ENCODE data around the gene FER1L5. TPM values are rescaled to one million over a fixed set of nuclear protein-coding genes. Genes with fewer than 3 reads are reported as not detected.

FER1L5 gene
- total RNA-seq, 2 experiments from 2014 or later: not detected

DNA sequence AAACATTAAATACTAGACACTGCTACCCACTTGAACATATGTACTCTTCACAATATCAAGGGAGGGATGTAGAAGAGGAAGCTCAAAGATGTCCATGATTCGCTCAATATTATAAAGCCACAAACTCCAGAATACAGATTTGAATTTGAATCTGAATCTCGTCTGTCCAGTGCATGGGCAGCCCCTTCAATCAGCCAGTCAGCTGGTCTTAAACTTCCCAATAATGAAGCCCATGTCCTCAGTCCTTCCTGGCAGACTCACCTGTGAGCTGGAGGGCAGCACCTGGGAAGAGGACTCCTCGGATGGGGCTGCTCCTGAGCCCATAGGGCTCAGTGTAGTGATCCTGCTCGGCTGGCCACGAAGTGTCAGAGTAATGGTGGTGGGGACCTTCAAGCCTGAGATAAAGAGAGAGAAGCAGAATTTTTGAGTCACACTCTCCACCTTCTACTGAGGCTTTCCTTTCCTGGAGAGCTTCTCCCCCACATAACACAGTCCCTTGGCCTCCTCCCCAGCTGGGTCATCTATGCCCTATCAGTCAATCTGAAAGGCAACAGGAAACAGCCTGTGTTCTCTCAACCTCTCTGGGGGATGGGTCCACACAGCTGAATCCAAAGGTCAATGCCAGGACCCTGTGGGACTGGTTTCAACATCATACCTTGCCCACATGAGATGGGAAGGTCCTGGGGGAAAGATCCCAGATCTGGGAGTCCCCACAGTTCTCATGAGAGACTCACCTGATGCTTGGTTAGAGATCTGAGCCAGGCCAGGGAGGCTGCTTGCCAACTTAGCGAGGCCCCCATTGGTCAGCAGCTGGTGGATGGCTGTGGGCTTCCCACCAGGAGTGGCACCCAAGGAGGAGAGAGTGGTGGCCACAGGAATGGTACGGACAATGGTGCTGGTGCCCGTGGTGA is 40.9 kb upstream of the FER1L5 start:
- Mint-ChIP-seq H3K27ac (peak overlapping the region; percentile 82), H3K4me1 (ENCODE audit: low read depth) (peaks cover 23% of the 10 kb centered on the region), H3K4me3 (no peak overlapping the region), H3K9me3 (no peaks in the 10 kb centered on the region), H3K27me3 (no peaks in the 10 kb centered on the region), H3K36me3 (ENCODE audit: low read depth) (peaks cover 59% of the 10 kb centered on the region)
- intact Hi-C loops (cut with micrococcal nuclease): no loop called here
- ChIA-PET CTCF (interaction anchor here (1.0 to 1.5 kb wide), 3 partner anchors 26 to 199 kb away, joined by 3 to 5 read pairs (median 4); no protein-coding TSS in a partner anchor), POLR2A (interaction anchor here (0.6 to 1.0 kb wide), 2 partner anchors 9 to 361 kb away, joined by 4 read pairs; no protein-coding TSS in a partner anchor)
- peak; percentile 94 for ATAC-seq
- TF ChIP-seq, protein P1, sequence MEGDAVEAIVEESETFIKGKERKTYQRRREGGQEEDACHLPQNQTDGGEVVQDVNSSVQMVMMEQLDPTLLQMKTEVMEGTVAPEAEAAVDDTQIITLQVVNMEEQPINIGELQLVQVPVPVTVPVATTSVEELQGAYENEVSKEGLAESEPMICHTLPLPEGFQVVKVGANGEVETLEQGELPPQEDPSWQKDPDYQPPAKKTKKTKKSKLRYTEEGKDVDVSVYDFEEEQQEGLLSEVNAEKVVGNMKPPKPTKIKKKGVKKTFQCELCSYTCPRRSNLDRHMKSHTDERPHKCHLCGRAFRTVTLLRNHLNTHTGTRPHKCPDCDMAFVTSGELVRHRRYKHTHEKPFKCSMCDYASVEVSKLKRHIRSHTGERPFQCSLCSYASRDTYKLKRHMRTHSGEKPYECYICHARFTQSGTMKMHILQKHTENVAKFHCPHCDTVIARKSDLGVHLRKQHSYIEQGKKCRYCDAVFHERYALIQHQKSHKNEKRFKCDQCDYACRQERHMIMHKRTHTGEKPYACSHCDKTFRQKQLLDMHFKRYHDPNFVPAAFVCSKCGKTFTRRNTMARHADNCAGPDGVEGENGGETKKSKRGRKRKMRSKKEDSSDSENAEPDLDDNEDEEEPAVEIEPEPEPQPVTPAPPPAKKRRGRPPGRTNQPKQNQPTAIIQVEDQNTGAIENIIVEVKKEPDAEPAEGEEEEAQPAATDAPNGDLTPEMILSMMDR (IDR thresholded peaks at IDR 0.05): no peak
- DNase-seq: peak; percentile 56

DNA sequence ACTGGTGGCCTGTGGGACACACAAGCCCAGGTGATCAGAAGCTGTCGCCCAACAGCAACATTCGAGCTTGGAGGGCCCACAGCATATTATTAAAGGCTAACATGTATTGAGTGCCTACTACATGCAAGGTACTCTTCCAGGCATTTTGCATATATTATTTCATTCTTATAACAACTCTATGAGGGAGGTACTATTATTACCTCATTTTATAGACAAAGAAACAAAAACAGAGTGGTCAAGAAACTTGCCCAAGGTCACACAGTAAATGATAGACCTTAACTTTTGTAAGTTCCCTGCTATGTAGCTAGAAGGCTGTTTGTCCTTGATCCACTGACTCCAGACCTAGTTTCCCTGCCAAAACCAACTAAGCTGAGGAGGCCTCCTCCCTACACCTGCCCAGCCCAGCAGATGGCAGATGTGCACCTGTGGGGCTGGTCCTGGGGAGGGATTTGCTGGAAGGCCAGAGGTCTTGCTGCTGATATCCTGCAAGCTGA is 40.2 kb upstream of the FER1L5 start:
- intact Hi-C loops (cut with micrococcal nuclease): no loop called here
- Mint-ChIP-seq H3K27me3 (no peaks in the 10 kb centered on the region), H3K27ac (peak overlapping the region; percentile 65), H3K9me3 (no peaks in the 10 kb centered on the region), H3K4me3 (no peak overlapping the region), H3K4me1 (ENCODE audit: low read depth) (peaks cover 23% of the 10 kb centered on the region), H3K36me3 (ENCODE audit: low read depth) (peaks cover 59% of the 10 kb centered on the region)
- ATAC-seq (no peak), DNase-seq (peak; percentile 10)
- TF ChIP-seq, protein P1 (IDR thresholded peaks at IDR 0.05): no peak
- ChIA-PET POLR2A (interaction anchor here (0.6 to 1.4 kb wide), 3 partner anchors 9 to 361 kb away, joined by 3 to 4 read pairs (median 4); no protein-coding TSS in a partner anchor), CTCF (interaction anchor here (1.4 to 1.5 kb wide), 2 partner anchors 48 to 198 kb away, joined by 4 to 5 read pairs; no protein-coding TSS in a partner anchor)

DNA sequence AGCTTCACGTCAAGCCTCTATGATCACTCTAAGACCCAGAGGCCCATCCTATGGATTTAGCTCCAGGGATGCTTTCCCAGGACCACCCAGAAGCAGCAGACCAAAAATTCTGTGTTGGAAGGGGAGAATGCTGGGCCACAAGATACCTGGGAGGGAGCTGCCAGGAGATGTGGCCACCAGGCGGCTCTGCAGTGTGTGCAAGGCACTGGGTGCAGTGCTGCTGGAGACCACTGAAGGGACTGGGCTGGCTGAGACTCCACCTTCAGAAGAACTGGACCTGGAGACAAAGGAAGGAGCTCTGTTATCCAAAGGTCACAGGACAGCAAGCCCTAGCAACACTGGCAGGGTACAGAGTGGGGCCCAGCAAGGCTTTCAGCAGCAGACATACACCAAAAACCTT is 38.5 kb upstream of the FER1L5 start:
- POLR2A ChIA-PET: no interaction called here
- H3K27me3 Mint-ChIP-seq: no peaks in the 10 kb centered on the region
- peaks cover 23% of the 10 kb centered on the region for H3K4me1 Mint-ChIP-seq (ENCODE audit: low read depth)
- ATAC-seq (no peak), DNase-seq (no peak)
- H3K4me3 Mint-ChIP-seq: no peak overlapping the region
- no peaks in the 10 kb centered on the region for H3K9me3 Mint-ChIP-seq
- TF ChIP-seq, protein P1 (IDR thresholded peaks at IDR 0.05): no peak
- H3K27ac Mint-ChIP-seq: no peak overlapping the region
- CTCF ChIA-PET: interaction anchor here (0.9 to 1.3 kb wide), 4 partner anchors 10 to 159 kb away, joined by 3 to 4 read pairs (median 3); partner anchors contain the start of gene CNNM4
- H3K36me3 Mint-ChIP-seq (ENCODE audit: low read depth): peaks cover 58% of the 10 kb centered on the region
- intact Hi-C loops (cut with micrococcal nuclease): no loop called here

DNA sequence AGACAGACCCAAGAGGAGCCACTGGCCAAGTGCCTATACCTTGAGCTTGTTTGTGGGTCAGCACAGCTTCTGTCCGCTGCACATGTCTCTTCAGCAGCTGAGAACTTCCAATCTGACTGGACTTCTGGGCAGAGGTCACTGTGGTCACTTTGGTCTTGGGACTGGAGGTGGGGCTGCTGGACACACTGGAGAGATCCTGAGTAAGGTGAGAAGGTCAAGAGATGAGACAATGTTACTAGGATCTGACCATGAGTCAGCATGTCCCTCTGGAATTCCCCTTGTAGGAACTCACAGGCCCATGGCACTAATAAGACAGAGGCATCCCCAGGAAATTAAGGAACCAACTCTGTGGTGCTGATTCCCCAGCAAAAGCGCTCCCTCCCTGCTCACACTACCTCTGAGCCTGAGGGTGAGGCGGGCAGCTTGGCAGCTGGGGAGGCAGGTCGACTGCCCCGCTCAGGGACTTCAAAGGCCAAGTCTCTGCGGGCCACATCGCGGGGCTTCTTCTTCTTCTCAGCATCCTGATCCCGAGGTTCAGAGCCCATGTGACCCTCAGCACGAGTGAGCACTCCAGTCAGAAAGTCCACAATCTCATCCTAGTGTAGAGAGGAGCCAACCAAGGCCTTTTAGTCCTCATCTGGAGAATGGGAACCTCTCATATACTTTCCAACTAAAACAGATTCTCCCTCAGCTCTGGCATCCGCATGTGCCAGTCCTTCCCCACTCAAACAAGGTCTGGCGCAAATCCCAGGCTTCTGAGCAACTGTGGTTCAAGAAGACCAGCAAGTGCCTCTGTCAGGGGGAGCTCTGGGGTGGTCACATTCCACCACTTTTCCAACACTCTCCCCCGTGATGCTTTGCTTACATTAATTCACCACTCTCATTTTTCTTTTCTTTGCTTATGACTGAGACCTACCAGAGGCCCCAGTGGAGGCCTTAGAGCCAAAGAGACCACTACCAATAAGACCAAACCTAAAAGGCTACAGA is 33.8 kb upstream of the FER1L5 start:
- H3K9me3 Mint-ChIP-seq: no peaks in the 10 kb centered on the region
- CTCF ChIA-PET: interaction anchor here (1.3 to 2.2 kb wide), 2 partner anchors 11 to 53 kb away, joined by 3 to 4 read pairs; no protein-coding TSS in a partner anchor
- ATAC-seq: no peak
- POLR2A ChIA-PET: interaction anchor here (1.1 kb wide), 1 partner anchor 55 kb away, joined by 3 read pairs; no protein-coding TSS in a partner anchor
- no peak overlapping the region for H3K4me3 Mint-ChIP-seq
- intact Hi-C loops (cut with micrococcal nuclease): no loop called here
- H3K27me3 Mint-ChIP-seq: no peaks in the 10 kb centered on the region
- no peak for DNase-seq
- peaks cover 59% of the 10 kb centered on the region for H3K36me3 Mint-ChIP-seq (ENCODE audit: low read depth)
- TF ChIP-seq, protein P1 (IDR thresholded peaks at IDR 0.05): no peak
- no peaks in the 10 kb centered on the region for H3K4me1 Mint-ChIP-seq (ENCODE audit: low read depth)
- H3K27ac Mint-ChIP-seq: peak overlapping the region; percentile 69

Measured in activated CD8-positive, alpha-beta T cell treated with anti-CD3 and anti-CD28 coated beads for 36 hours (primary cell).